Neural cell (in vitro differentiated cells): ENCODE results near the gene USP25.
A peak's percentile ranks its signal among the peaks of the same experiment; 100 is the strongest.

Experiments used
- EP300 ChIP-seq: fragments of 450-650 bp; conservative IDR thresholded peaks from 2 replicates; pipeline ENCODE4 v1.6.1; 2014; ENCODE audit warnings: antibody characterized with exemption, mild to moderate bottlenecking, moderate library complexity; ENCODE audit not compliant: poor library complexity, severe bottlenecking
- MXI1 ChIP-seq: fragments of 450-650 bp; conservative IDR thresholded peaks from 2 replicates; pipeline ENCODE4 v1.6.1; 2014; ENCODE audit warnings: antibody characterized with exemption, mild to moderate bottlenecking; ENCODE audit not compliant: poor library complexity, severe bottlenecking
- TF ChIP-seq, protein P1 (sequence below): fragments of 450-650 bp; IDR thresholded peaks from 2 replicates; pipeline ENCODE4 v1.5.1; 2014; ENCODE audit warnings: antibody characterized with exemption, mild to moderate bottlenecking, moderate library complexity; ENCODE audit not compliant: poor library complexity, severe bottlenecking

DNA sequence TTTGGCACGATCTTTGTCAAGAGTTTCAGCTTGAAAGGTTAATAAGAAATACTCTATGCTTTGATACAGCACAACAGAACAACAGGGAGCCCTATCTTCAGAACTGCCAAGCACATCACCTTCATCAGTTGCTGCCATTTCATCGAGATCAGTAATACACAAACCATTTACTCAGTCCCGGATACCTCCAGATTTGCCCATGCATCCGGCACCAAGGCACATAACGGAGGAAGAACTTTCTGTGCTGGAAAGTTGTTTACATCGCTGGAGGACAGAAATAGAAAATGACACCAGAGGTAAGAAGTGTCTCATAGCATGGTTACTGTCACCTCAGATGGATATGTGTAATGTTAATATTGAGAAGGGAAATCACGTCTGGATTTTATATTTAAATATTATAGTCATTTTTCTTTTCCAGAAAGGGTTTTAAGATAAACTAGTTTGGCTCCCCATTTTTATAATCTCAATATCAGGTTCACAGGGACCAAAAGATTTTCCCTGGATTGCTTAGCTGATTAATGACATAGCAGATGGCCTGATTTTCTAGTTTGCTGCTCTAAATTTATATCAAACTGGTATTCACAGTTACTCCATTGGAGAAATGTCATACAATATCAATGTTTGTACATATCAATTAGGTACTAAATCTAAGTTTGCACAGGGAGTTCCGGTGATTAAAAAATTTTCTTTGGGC is 97.3 kb downstream of the USP25 start:
- TF ChIP-seq EP300 (peak; percentile 59), MXI1 (no peak)
- TF ChIP-seq, protein P1, sequence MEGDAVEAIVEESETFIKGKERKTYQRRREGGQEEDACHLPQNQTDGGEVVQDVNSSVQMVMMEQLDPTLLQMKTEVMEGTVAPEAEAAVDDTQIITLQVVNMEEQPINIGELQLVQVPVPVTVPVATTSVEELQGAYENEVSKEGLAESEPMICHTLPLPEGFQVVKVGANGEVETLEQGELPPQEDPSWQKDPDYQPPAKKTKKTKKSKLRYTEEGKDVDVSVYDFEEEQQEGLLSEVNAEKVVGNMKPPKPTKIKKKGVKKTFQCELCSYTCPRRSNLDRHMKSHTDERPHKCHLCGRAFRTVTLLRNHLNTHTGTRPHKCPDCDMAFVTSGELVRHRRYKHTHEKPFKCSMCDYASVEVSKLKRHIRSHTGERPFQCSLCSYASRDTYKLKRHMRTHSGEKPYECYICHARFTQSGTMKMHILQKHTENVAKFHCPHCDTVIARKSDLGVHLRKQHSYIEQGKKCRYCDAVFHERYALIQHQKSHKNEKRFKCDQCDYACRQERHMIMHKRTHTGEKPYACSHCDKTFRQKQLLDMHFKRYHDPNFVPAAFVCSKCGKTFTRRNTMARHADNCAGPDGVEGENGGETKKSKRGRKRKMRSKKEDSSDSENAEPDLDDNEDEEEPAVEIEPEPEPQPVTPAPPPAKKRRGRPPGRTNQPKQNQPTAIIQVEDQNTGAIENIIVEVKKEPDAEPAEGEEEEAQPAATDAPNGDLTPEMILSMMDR = no peak
